ENCODE measurements around the gene TAGLN2. TPM values are rescaled to one million over a fixed set of nuclear protein-coding genes. Genes with fewer than 3 reads are reported as not detected.
"Not testable (repeated sequence)": the region's sequence is repeated elsewhere in the genome, so short reads cannot be mapped to it uniquely, and the experiment has no call there.

TAGLN2 gene
- total RNA-seq, 1 experiment from 2014 or later, result 526 TPM

- peak; percentile 59 for DNase-seq (ENCODE audit: low read depth)
These were observed 3.4 kb downstream of the TAGLN2 start for GRCh38 chr1:159921700-159922504.

DNA sequence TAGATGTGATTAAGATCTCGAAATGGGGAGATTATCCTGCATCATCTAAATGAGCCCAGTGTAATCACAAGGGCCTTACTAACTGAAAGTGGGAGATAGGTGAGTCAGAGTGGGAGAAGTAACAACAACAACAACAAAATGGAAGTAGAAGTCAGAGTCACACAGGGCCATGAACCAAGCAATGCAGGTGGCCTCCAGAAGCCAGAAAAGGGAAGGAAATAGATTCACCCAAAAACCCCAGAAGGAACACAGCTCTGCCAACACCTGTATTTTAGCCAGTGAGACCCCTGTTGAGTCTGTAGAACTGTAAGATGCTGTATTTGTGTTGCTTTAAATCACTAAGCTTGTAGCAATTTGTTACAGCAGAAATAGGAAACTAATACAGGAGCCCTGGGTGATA, 4.1 kb downstream of the TAGLN2 start:
- peak; percentile 53 for DNase-seq (ENCODE audit: low read depth)

GRCh38 chr1:159920651-159921050, 4.7 kb downstream of the TAGLN2 start:
- no peak for DNase-seq (ENCODE audit: low read depth)

- DNase-seq (ENCODE audit: low read depth), result no peak
These were observed 5.1 kb downstream of the TAGLN2 start for GRCh38 chr1:159920202-159920601.

GRCh38 chr1:159919236-159919865, 6.0 kb downstream of the TAGLN2 start:
- DNase-seq (ENCODE audit: low read depth), result no peak

- DNase-seq (ENCODE audit: low read depth), result no peak
These were observed 6.7 kb downstream of the TAGLN2 start for GRCh38 chr1:159918352-159919200.

DNA sequence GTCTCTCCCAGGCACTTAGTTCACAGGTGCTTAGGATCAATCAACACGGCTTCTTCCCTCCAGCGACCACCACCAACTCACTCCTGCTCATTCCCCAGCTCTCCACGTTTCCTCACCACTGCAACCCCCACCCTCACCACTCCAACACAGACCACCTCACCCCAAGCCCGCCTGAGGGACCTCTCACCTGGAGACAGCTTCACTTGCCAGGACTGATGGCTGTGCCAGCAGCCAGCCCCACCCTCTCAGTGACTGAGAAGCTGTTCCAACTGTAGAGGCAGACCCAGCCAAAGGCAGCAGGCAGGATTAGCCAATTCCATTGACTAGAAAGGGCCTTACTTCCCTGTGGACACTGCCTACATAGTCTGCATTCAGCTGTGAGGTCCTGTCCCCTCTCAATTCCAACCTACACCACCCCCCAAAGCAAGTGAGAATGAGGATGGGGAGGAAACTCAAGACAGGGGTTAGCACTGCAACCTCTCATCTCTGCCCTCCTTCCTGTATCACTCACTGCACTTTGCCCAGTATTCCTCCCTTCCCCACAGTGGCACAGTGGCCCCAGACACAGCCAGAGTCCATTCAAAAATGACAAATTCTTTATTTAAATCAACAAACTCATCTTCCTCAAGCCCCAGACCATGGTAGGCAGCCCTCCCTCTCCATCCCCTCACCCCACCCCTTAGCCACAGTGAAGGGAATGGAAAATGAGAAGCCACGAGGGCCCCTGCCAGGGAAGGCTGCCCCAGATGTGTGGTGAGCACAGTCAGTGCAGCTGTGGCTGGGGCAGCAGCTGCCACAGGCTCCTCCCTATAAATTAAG, 7.6 kb downstream of the TAGLN2 start:
- DNase-seq (ENCODE audit: low read depth), result no peak

DNA sequence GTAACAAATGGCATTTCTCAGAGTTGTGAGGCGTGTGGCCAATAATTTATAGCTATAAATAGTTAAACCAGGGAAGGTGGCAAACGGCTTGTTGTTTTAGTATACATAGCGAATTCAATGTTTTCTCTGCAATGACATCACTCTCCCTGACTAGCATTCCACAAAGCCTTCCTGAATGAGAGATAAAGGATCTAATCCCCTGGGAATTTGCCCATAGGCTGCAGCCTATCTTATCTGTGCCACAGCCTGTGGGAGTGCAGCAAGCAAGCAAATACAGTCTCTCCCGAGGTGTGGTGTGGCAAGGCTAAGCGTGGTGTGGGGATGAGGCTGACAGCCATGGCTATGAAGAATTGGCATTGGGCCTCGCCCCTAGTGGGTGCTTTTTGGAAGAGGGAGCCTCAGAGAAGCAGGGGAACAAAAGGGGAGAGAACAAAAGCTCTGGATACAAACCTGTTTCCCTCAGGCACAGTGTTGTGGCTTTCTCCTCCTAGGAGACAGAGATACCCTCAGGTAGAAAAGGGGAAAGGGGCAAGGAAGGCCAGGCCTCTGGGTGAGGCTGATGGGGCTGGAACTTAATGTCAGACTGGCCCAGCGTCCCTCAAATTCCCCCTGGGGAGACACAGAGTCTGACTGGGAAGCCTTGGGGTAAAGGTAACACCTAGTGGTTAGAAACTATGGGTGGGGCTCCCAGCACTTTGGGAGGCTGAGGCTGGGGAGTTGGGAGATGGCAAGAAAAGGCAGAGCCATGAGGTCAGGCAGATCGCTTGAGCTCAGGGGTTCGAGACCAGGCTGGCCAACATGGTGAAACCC, 8.9 kb downstream of the TAGLN2 start:
- peak; percentile 96 for DNase-seq (ENCODE audit: low read depth)

- DNase-seq (ENCODE audit: low read depth), result no peak
These were observed 9.6 kb downstream of the TAGLN2 start for GRCh38 chr1:159915571-159916241.

DNA sequence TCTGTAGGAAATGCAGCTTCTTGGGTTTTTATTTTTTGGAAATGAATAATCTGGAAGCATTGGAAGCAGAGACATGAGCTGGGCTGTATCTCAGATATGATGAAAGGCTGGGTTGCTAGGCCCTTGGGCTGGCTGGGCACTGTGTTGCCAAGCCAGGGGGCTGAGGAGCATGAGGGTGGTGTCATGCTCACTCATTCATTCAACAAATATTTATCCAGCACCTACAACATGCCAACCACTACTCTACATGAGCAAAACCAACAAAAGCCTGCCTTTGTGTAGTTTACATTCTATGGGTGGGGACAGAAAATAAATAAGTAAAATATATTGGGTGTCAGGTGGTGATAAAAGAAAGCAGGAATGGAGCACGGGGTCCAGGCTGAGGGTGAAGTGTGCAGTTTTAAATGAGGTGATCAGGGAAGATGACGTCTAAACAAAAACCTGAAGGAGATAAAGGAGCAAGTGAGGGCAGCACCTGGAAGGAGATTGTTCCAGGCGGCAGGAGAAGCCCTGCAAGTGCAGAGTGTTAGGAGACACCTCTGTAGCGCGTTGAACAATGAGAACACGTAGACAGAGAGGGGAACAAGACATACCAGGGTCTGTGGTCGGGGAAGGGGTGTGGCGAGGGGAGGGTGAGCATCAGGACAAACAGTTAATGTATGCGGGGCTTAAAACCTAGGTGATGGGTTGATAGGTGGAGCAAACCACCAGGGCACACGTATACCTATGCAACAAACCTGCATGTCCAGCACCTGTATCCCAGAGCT, 10.9 kb downstream of the TAGLN2 start:
- no peak for DNase-seq (ENCODE audit: low read depth)

DNA sequence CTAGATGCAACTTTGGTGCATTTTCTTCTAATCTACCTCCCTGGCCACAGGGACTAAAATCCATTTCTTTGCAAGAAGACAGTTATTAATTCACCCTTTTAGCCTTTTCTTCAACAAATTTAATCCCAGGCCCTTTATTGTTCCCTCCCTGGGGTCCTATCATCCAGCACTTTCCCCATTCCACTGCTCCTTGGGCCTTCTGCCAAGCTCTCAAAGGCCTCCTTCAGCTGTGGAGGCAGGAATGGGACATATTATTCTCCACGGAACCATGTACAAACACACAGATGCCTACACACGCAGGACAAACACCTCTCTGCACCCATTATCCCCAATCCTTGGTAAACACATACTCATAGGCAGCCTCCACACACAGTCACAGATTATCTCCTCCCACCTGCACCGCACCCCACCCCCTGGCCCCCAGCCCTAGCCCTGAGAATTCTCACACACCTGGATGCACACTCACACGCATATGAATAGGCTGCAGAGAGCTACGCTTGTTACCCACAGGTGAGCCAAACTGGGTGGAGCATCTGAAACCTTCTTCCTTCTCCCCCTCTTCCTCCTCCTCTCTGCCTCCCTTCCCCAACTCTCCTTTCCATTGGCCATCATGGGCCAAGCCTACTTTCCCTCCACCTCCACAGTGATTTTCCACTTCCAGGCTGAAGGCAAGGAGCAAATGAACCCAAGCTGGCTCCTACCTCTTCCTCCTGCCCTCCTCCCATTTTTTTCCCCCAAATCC, 11.7 kb downstream of the TAGLN2 start:
- DNase-seq (ENCODE audit: low read depth), result peak; percentile 44

DNA sequence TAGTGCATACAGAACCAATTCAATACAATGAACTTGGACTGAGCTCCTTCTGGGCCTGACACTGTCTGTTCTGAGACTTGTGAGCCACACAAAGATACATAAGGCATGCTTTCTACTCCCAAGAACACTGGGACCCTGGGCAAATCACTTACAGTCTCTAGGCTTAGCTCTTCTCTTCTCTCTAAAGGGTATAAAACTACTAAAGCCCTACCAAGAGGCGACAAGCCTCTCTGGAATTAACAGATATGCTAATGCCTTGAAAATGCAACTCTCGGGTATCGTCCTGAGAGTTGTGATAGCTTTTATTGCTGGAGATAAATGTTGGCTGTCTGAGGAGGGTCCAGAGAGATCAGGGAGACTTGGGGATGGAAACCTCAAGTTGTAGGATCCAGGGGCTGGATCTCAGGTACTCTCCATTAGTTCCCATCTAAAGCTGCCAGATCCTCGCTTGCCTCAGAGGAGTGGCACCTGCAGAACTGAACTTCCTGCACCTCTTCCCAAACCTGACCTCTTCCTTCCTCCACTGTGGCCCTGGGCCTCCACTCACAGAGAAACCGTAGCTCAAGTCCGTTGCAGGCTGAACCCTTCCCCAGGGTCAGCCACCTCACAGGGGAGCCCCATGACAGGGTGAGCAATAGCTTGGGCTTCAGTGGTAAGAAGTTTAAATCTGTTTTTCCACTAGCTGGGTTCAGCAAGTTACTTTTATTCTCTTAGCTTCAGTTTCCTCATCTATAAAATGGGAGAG, 13.8 kb downstream of the TAGLN2 start:
- DNase-seq (ENCODE audit: low read depth), result no peak

- no peak for DNase-seq (ENCODE audit: low read depth)
These were observed 17.0 kb downstream of the TAGLN2 start for GRCh38 chr1:159908031-159908940.

- no peak for DNase-seq (ENCODE audit: low read depth)
These were observed 18.3 kb downstream of the TAGLN2 start for GRCh38 chr1:159906960-159907359.

DNA sequence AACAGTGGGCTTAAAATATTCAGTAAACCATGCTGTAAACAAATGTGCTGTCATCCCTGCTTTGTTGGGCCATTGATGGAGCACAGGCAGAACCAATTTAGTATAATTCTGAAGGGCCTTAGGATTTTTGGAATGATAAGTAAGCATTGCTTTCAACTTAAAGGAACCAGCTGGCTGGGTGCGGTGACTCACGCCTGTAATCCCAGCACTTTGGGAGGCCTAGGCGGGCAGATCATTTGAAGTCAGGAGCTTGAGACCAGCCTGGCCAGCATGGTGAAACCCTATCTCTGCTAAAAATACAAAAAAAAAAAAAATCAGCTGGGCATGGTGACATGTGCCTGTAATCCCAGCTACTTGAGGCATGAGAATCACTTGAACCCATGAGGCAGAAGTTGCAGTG, 21.3 kb downstream of the TAGLN2 start:
- not testable (repeated sequence) for DNase-seq (ENCODE audit: low read depth)

- no peak for DNase-seq (ENCODE audit: low read depth)
These were observed 22.8 kb downstream of the TAGLN2 start for GRCh38 chr1:159902541-159902940.

Measured in M059J (cell line).